Ishikawa (cell line): ENCODE data around the gene DIP2C.

ENCODE experiments used
- CEBPB ChIP-seq: IDR thresholded peaks from 2 replicates; pipeline ENCODE4 v1.6.1; 2012
- CREB1 ChIP-seq: IDR thresholded peaks from 2 replicates; pipeline ENCODE4 v1.6.1; 2012; ENCODE audit warnings: low read depth
- EGR1 ChIP-seq: IDR thresholded peaks from 2 replicates; pipeline ENCODE4 v1.6.1; 2012
- EP300 ChIP-seq: IDR thresholded peaks from 2 replicates; pipeline ENCODE4 v1.6.1; 2012; ENCODE audit warnings: borderline replicate concordance
- FOXM1 ChIP-seq: IDR thresholded peaks from 2 replicates; pipeline ENCODE4 v1.6.1; 2012; ENCODE audit warnings: low read depth, borderline replicate concordance
- NFIC ChIP-seq: IDR thresholded peaks from 2 replicates; pipeline ENCODE4 v1.6.1; 2012
- RAD21 ChIP-seq: IDR thresholded peaks from 2 replicates; pipeline ENCODE4 v1.6.1; 2012; ENCODE audit warnings: low read depth
- TAF1 ChIP-seq: IDR thresholded peaks from 2 replicates; pipeline ENCODE4 v1.6.1; 2012; ENCODE audit warnings: low read depth, mild to moderate bottlenecking
- TCF12 ChIP-seq: IDR thresholded peaks from 2 replicates; pipeline ENCODE4 v1.6.1; 2012; ENCODE audit warnings: low read depth
- TEAD4 ChIP-seq: IDR thresholded peaks from 2 replicates; pipeline ENCODE4 v1.6.1; 2012
- YY1 ChIP-seq: IDR thresholded peaks from 2 replicates; pipeline ENCODE4 v1.6.1; 2012; ENCODE audit warnings: low read depth
- ZBTB7A ChIP-seq: IDR thresholded peaks from 2 replicates; pipeline ENCODE4 v1.6.1; 2012; ENCODE audit warnings: low read depth
- TF ChIP-seq, protein P1 (sequence below): IDR thresholded peaks from 2 replicates; pipeline ENCODE4 v1.6.1; 2012
- TF ChIP-seq, protein P2 (sequence below): IDR thresholded peaks from 2 replicates; pipeline ENCODE4 v1.6.1; 2012; ENCODE audit warnings: low read depth, mild to moderate bottlenecking
- TF ChIP-seq, protein P3 (sequence below): IDR thresholded peaks from 2 replicates; pipeline ENCODE4 v1.6.1; 2012

DIP2C gene

DNA sequence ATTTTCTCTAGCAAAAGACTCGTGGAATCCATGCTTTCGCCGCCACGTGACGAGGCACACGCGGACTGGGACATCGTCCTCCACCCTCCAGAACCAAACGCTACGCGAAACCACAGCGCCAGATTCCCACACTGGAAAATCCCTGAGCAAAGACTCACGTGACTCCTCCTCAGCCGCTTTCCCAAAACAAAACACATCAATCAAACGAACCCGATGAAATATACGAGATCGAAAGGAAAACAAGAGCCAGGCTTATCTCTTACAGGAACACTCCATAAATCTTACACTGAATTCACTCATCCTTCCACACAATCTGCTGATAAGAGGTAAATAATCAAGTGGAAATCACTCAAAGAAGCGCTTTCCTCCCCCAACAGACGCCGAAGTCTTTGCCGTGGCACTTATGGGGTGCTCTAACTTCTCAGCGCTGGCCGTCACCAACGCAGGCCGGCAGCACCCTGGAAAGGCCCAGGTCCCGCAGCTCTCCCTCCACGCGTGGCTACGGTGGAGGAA is 23.8 kb downstream of the DIP2C start:
- no peak for TF ChIP-seq ZBTB7A
- no peak for TF ChIP-seq CEBPB

DNA sequence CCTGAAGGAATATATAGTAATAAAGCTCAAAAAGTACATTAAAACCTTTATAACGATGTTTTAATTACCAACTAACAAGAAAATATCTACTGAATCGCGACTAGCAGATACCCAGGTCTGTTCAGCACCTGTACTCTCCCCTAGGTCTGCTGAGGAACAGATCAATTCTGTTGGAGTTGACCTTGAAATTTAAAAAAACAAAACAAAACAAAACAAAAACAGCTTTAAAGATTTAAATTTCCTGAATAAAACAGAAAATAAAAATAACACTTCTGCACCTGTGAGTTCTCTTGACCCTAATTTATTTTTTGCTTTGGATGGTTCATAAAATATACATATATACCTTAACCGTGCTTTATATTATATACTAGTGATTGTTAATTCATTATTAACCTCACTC is 24.6 kb downstream of the DIP2C start:
- TF ChIP-seq CREB1 = no peak
- no peak for TF ChIP-seq FOXM1
- TF ChIP-seq, protein P1, sequence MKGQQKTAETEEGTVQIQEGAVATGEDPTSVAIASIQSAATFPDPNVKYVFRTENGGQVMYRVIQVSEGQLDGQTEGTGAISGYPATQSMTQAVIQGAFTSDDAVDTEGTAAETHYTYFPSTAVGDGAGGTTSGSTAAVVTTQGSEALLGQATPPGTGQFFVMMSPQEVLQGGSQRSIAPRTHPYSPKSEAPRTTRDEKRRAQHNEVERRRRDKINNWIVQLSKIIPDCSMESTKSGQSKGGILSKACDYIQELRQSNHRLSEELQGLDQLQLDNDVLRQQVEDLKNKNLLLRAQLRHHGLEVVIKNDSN = no peak
- no peak for TF ChIP-seq EP300
- TF ChIP-seq CEBPB = no peak
- TF ChIP-seq TEAD4 = no peak
- no peak for TF ChIP-seq NFIC
- no peak for TF ChIP-seq EGR1
- no peak for TF ChIP-seq TCF12
- TF ChIP-seq RAD21 = no peak
- no peak for TF ChIP-seq ZBTB7A
- TF ChIP-seq, protein P2, sequence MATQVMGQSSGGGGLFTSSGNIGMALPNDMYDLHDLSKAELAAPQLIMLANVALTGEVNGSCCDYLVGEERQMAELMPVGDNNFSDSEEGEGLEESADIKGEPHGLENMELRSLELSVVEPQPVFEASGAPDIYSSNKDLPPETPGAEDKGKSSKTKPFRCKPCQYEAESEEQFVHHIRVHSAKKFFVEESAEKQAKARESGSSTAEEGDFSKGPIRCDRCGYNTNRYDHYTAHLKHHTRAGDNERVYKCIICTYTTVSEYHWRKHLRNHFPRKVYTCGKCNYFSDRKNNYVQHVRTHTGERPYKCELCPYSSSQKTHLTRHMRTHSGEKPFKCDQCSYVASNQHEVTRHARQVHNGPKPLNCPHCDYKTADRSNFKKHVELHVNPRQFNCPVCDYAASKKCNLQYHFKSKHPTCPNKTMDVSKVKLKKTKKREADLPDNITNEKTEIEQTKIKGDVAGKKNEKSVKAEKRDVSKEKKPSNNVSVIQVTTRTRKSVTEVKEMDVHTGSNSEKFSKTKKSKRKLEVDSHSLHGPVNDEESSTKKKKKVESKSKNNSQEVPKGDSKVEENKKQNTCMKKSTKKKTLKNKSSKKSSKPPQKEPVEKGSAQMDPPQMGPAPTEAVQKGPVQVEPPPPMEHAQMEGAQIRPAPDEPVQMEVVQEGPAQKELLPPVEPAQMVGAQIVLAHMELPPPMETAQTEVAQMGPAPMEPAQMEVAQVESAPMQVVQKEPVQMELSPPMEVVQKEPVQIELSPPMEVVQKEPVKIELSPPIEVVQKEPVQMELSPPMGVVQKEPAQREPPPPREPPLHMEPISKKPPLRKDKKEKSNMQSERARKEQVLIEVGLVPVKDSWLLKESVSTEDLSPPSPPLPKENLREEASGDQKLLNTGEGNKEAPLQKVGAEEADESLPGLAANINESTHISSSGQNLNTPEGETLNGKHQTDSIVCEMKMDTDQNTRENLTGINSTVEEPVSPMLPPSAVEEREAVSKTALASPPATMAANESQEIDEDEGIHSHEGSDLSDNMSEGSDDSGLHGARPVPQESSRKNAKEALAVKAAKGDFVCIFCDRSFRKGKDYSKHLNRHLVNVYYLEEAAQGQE = no peak
- TF ChIP-seq TAF1 = no peak
- no peak for TF ChIP-seq YY1
- TF ChIP-seq, protein P3, sequence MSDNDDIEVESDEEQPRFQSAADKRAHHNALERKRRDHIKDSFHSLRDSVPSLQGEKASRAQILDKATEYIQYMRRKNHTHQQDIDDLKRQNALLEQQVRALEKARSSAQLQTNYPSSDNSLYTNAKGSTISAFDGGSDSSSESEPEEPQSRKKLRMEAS = no peak

DNA sequence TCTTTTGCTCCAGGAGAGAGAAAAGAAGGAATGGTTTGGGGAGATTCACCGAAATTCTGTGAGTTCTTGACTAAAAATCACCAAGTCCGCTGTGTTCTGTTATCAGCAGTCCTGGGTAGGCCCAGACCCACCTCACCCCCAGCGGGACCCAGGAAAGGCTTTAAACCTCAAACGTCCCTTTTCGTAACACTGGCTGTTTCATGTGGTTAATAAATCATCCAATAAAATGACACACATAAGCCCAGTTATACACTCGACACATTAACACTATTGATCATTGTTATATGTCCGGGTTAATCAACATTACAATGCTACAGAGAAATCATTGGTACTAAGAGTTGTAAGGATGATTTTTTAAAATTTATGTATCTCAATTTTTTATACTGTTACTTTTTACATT is 25.2 kb downstream of the DIP2C start:
- TF ChIP-seq FOXM1 (no peak), TAF1 (no peak), ZBTB7A (no peak), EGR1 (no peak), YY1 (no peak), NFIC (no peak), CREB1 (no peak)
- TF ChIP-seq, protein P2 = no peak
- TF ChIP-seq, protein P1 = no peak
- TF ChIP-seq, protein P3 = no peak

DNA sequence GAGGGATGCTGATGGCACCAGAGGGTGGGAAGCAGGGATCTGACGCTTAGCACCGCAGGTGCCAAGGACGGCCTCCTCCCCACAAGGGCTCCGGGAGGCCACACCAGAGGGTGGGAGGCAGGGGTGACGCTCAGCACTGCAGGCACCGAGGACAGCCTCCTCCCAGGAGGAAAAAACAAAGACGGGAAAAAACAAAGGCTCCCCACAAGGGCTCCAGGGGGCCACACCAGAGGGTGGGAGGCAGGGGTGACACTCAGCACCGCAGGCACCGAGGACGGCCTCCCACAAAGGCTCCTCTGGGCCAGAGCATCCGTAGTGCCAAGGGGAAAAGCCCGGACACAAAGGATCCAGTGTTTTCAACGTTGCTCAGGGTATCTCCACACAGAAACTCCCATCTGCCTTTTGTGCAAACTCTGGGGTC is 25.6 kb downstream of the DIP2C start:
- no peak for TF ChIP-seq EGR1
- TF ChIP-seq ZBTB7A = no peak
- TF ChIP-seq EP300 = no peak
- no peak for TF ChIP-seq RAD21
- no peak for TF ChIP-seq CEBPB
- TF ChIP-seq, protein P2 = no peak
- no peak for TF ChIP-seq TCF12
- no peak for TF ChIP-seq FOXM1
- TF ChIP-seq, protein P1 = no peak
- TF ChIP-seq YY1 = no peak
- TF ChIP-seq, protein P3 = no peak
- no peak for TF ChIP-seq NFIC
- no peak for TF ChIP-seq TAF1
- TF ChIP-seq CREB1 = no peak
- no peak for TF ChIP-seq TEAD4
